K562 (cell line): ENCODE results near the gene PRDM1. TPM values are rescaled to one million over a fixed set of nuclear protein-coding genes. Genes with fewer than 3 reads are reported as not detected.
A peak's percentile ranks its signal among the peaks of the same experiment; 100 is the strongest.

Experiments used
- BRD4 ChIP-seq: fragments of 200-600 bp; sonication (generic); IDR thresholded peaks from 2 replicates; pipeline ENCODE4 v1.6.1; 2017; ENCODE audit warnings: inconsistent platforms
- CTCFL ChIP-seq: IDR thresholded peaks from 2 replicates; pipeline ENCODE4 v1.6.1; 2011; ENCODE audit warnings: borderline replicate concordance, low read depth, mild to moderate bottlenecking, moderate library complexity, low read length; ENCODE audit not compliant: insufficient read depth, poor library complexity, severe bottlenecking
- CXXC5 ChIP-seq: fragments of 250-450 bp; sonication (Bioruptor Pico); IDR thresholded peaks from 2 replicates; pipeline ENCODE4 v1.8.0; 2022; ENCODE audit warnings: inconsistent platforms, mild to moderate bottlenecking, moderate library complexity
- DLX4 ChIP-seq: fragments of 250-450 bp; sonication (Bioruptor Pico); IDR thresholded peaks from 2 replicates; pipeline ENCODE4 v1.6.1; 2021; ENCODE audit warnings: mild to moderate bottlenecking
- FIP1L1 ChIP-seq: fragments of 200-400 bp; formaldehyde crosslinking; IDR thresholded peaks from 2 replicates; pipeline ENCODE4 v1.6.1; 2018; ENCODE audit warnings: mild to moderate bottlenecking, low read depth, low read length; ENCODE audit not compliant: poor library complexity, severe bottlenecking
- MCM5 ChIP-seq: fragments of 450-650 bp; IDR thresholded peaks from 2 replicates; pipeline ENCODE4 v1.6.1; 2016; ENCODE audit warnings: low read depth
- SAP30 ChIP-seq: fragments of 200-600 bp; sonication (generic); IDR thresholded peaks from 2 replicates; pipeline ENCODE4 v1.6.1; 2012; ENCODE audit warnings: borderline replicate concordance, low read depth, mild to moderate bottlenecking, moderate library complexity, low read length, control low read depth, inconsistent platforms; ENCODE audit not compliant: insufficient read depth, poor library complexity, severe bottlenecking
- ZBTB2 ChIP-seq: fragments of 450-650 bp; IDR thresholded peaks from 2 replicates; pipeline ENCODE4 v1.6.1; 2016; ENCODE audit warnings: antibody characterized with exemption
- ZFPM2 ChIP-seq: fragments of 250-450 bp; sonication (Bioruptor Pico); IDR thresholded peaks from 2 replicates; pipeline ENCODE4 v1.5.1; 2022; ENCODE audit warnings: mild to moderate bottlenecking
- ZNF41 ChIP-seq: fragments of 250-450 bp; sonication (Bioruptor Pico); conservative IDR thresholded peaks from 2 replicates; pipeline ENCODE4 v1.4.0; 2020; ENCODE audit warnings: mild to moderate bottlenecking
- ZNF668 ChIP-seq: fragments of 250-450 bp; sonication (Bioruptor Pico); IDR thresholded peaks from 2 replicates; pipeline ENCODE4 v1.8.0; 2022; ENCODE audit warnings: mild to moderate bottlenecking, inconsistent platforms
- polyA plus RNA-seq, 8 experiments: library from polyadenylated mRNA; depleted of rRNA in 4 of 8; stranded (reverse) in 5 of 8; unstranded in 3 of 8; fragments of >200 nt; fragmentation: Nextera tagmentation in 2 of 8; fragmentation: Illumina TruSeq in 1 of 8; extraction: Ambion mirVana in 2 of 8; extraction: Trizol in 1 of 8; gene quantifications; 2 replicates each; pipeline versions ENCODE4 v1.2.1 to v1.2.3, GENCODE V29; 2011 to 2014; ENCODE audit warnings: inconsistent platforms in 1 of 8, missing spikeins in 1 of 8
- total RNA-seq, 7 experiments: library from RNA; depleted of rRNA in 6 of 7; stranded (reverse); fragments of >200 nt in 6 of 7; fragmentation: Illumina TruSeq in 2 of 7; extraction: Trizol in 2 of 7; gene quantifications; 2 replicates each; pipeline versions ENCODE4 v1.2.1 to v1.2.3, GENCODE V29; 2011 to 2021; ENCODE audit warnings: low replicate concordance in 1 of 7
- TF ChIP-seq, protein P1 (sequence below): sonication (generic); formaldehyde crosslinking; IDR thresholded peaks from 2 replicates; pipeline ENCODE4 v1.8.0; 2023; ENCODE audit warnings: missing genetic modification reagents, mild to moderate bottlenecking, borderline replicate concordance
- TF ChIP-seq, protein P2 (sequence below): fragments of 250-450 bp; sonication (Bioruptor Pico); IDR thresholded peaks from 2 replicates; pipeline ENCODE4 v1.5.0; 2021; ENCODE audit warnings: mild to moderate bottlenecking, borderline replicate concordance

Gene PRDM1
- total and polyA plus RNA-seq, 9 of the 15 experiments (the other 6 are each of a cell fraction or from before 2014, with no cell fraction given): 0.09 to 0.89 (median 0.27) TPM

GRCh38 chr6:106046116-106046853 lies 39.9 kb upstream of the PRDM1 start (continued):
- TF ChIP-seq CXXC5 (CRISPR knock-in tag) (no peak; the same call in 1 of the 2 replicates), ZFPM2 (CRISPR knock-in tag) (no peak), SAP30 (no peak), FIP1L1 (no peak), ZNF41 (CRISPR knock-in tag) (peak; percentile 52; the same call in 1 of the 2 replicates), ZBTB2 (no peak), BRD4 (no peak), MCM5 (no peak), ZNF668 (CRISPR knock-in tag) (no peak), CTCFL (no peak), DLX4 (CRISPR knock-in tag) (no peak)
- TF ChIP-seq, protein P1, sequence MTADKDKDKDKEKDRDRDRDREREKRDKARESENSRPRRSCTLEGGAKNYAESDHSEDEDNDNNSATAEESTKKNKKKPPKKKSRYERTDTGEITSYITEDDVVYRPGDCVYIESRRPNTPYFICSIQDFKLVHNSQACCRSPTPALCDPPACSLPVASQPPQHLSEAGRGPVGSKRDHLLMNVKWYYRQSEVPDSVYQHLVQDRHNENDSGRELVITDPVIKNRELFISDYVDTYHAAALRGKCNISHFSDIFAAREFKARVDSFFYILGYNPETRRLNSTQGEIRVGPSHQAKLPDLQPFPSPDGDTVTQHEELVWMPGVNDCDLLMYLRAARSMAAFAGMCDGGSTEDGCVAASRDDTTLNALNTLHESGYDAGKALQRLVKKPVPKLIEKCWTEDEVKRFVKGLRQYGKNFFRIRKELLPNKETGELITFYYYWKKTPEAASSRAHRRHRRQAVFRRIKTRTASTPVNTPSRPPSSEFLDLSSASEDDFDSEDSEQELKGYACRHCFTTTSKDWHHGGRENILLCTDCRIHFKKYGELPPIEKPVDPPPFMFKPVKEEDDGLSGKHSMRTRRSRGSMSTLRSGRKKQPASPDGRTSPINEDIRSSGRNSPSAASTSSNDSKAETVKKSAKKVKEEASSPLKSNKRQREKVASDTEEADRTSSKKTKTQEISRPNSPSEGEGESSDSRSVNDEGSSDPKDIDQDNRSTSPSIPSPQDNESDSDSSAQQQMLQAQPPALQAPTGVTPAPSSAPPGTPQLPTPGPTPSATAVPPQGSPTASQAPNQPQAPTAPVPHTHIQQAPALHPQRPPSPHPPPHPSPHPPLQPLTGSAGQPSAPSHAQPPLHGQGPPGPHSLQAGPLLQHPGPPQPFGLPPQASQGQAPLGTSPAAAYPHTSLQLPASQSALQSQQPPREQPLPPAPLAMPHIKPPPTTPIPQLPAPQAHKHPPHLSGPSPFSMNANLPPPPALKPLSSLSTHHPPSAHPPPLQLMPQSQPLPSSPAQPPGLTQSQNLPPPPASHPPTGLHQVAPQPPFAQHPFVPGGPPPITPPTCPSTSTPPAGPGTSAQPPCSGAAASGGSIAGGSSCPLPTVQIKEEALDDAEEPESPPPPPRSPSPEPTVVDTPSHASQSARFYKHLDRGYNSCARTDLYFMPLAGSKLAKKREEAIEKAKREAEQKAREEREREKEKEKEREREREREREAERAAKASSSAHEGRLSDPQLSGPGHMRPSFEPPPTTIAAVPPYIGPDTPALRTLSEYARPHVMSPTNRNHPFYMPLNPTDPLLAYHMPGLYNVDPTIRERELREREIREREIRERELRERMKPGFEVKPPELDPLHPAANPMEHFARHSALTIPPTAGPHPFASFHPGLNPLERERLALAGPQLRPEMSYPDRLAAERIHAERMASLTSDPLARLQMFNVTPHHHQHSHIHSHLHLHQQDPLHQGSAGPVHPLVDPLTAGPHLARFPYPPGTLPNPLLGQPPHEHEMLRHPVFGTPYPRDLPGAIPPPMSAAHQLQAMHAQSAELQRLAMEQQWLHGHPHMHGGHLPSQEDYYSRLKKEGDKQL (CRISPR knock-in tag): no peak
- TF ChIP-seq, protein P2, sequence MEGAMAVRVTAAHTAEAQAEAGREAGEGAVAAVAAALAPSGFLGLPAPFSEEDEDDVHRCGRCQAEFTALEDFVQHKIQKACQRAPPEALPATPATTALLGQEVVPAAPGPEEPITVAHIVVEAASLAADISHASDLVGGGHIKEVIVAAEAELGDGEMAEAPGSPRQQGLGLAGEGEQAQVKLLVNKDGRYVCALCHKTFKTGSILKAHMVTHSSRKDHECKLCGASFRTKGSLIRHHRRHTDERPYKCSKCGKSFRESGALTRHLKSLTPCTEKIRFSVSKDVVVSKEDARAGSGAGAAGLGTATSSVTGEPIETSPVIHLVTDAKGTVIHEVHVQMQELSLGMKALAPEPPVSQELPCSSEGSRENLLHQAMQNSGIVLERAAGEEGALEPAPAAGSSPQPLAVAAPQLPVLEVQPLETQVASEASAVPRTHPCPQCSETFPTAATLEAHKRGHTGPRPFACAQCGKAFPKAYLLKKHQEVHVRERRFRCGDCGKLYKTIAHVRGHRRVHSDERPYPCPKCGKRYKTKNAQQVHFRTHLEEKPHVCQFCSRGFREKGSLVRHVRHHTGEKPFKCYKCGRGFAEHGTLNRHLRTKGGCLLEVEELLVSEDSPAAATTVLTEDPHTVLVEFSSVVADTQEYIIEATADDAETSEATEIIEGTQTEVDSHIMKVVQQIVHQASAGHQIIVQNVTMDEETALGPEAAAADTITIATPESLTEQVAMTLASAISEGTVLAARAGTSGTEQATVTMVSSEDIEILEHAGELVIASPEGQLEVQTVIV: no peak
